HEK293 (cell line): Measurements from ENCODE around the gene FRRS1L.

Experiments used
- CTCF ChIA-PET: fragments of 350-600 bp; formaldehyde crosslinking; extraction: SDS; loops from one replicate; lab custom pipeline; 2021; ENCODE audit warnings: antibody characterized with exemption; lab: Yijun Ruan, JAX
- POLR2A ChIA-PET: fragments of 300-600 bp; formaldehyde crosslinking; extraction: SDS; loops from one replicate; lab custom pipeline; 2020; ENCODE audit warnings: antibody characterized with exemption, inconsistent platforms; lab: Yijun Ruan, JAX
- H3K27ac ChIP-seq: fragments of 200-500 bp; sonication (Bioruptor generic); 2 replicates; pipeline ENCODE4 v1.5.1; 2014; ENCODE audit warnings: low read depth, low read length, control low read depth, inconsistent platforms; ENCODE audit errors: extremely low read depth
- H3K36me3 ChIP-seq, 2 experiments: fragments of 200-500 bp in 1 of 2; sonication (Bioruptor generic) in 1 of 2; 1 replicate in 1 of 2; 2 replicates in 1 of 2; pipeline ENCODE4 v1.5.1; 2014 to 2017; ENCODE audit warnings: inconsistent platforms in 2 of 2, low read length in 2 of 2; ENCODE audit not compliant: control insufficient read depth in 2 of 2, insufficient read depth in 1 of 2
- H3K4me1 ChIP-seq: fragments of 200-500 bp; sonication (Bioruptor generic); 2 replicates; pipeline ENCODE4 v1.5.1; 2014; ENCODE audit warnings: mild to moderate bottlenecking, low read length, inconsistent platforms; ENCODE audit not compliant: control insufficient read depth, insufficient read depth
- H3K4me3 ChIP-seq: 2 replicates; pipeline ENCODE4 v1.5.1; 2011; ENCODE audit warnings: low read depth, mild to moderate bottlenecking, control low read depth, low read length, moderate library complexity
- H3K9me3 ChIP-seq: fragments of 200-500 bp; sonication (Bioruptor generic); 2 replicates; pipeline ENCODE4 v1.5.1; 2014; ENCODE audit warnings: low read depth, low read length, inconsistent platforms; ENCODE audit not compliant: control insufficient read depth, insufficient read depth
- CTCF ChIP-seq: fragments of 450-650 bp; formaldehyde crosslinking; IDR thresholded peaks from 2 replicates; pipeline ENCODE4 v1.5.1; 2016; ENCODE audit warnings: missing biosample characterization, missing genetic modification characterization
- ELK4 ChIP-seq: IDR thresholded peaks from 2 replicates; pipeline ENCODE4 v1.6.1; 2011; ENCODE audit warnings: mild to moderate bottlenecking, low read depth, low read length, borderline replicate concordance
- GLI4 ChIP-seq: fragments of 450-650 bp; formaldehyde crosslinking; IDR thresholded peaks from 2 replicates; pipeline ENCODE4 v1.5.1; 2016; ENCODE audit warnings: missing biosample characterization, missing genetic modification characterization
- KLF7 ChIP-seq: fragments of 450-650 bp; formaldehyde crosslinking; IDR thresholded peaks from 2 replicates; pipeline ENCODE4 v1.5.1; 2016; ENCODE audit warnings: missing biosample characterization, missing genetic modification characterization, borderline replicate concordance
- RBAK ChIP-seq: fragments of 450-650 bp; formaldehyde crosslinking; IDR thresholded peaks from 2 replicates; pipeline ENCODE4 v1.5.1; 2016; ENCODE audit warnings: missing biosample characterization, missing genetic modification characterization
- SP3 ChIP-seq: fragments of 450-650 bp; formaldehyde crosslinking; IDR thresholded peaks from 2 replicates; pipeline ENCODE4 v1.5.1; 2016; ENCODE audit warnings: missing biosample characterization, missing genetic modification characterization
- SP7 ChIP-seq: fragments of 450-650 bp; formaldehyde crosslinking; IDR thresholded peaks from 2 replicates; pipeline ENCODE4 v1.5.1; 2016; ENCODE audit warnings: missing biosample characterization, missing genetic modification characterization
- ZBTB49 ChIP-seq: fragments of 450-650 bp; formaldehyde crosslinking; IDR thresholded peaks from 2 replicates; pipeline ENCODE4 v1.5.1; 2016; ENCODE audit warnings: missing biosample characterization, missing genetic modification characterization, low read depth
- ZNF112 ChIP-seq: fragments of 450-650 bp; formaldehyde crosslinking; IDR thresholded peaks from 2 replicates; pipeline ENCODE4 v1.5.0; 2017; ENCODE audit warnings: missing biosample characterization, missing genetic modification characterization
- ZNF2 ChIP-seq: fragments of 450-650 bp; formaldehyde crosslinking; IDR thresholded peaks from 2 replicates; pipeline ENCODE4 v1.5.1; 2016; ENCODE audit warnings: missing biosample characterization, missing genetic modification characterization
- ZNF202 ChIP-seq: fragments of 450-650 bp; formaldehyde crosslinking; IDR thresholded peaks from 2 replicates; pipeline ENCODE4 v1.5.1; 2016; ENCODE audit warnings: missing biosample characterization, missing genetic modification characterization, borderline replicate concordance
- ZNF311 ChIP-seq: fragments of 450-650 bp; formaldehyde crosslinking; IDR thresholded peaks from 2 replicates; pipeline ENCODE4 v1.5.1; 2017; ENCODE audit warnings: missing biosample characterization, missing genetic modification characterization, borderline replicate concordance
- ZNF335 ChIP-seq: fragments of 450-650 bp; formaldehyde crosslinking; conservative IDR thresholded peaks from 2 replicates; pipeline ENCODE4 v1.5.1; 2016; ENCODE audit warnings: missing biosample characterization, missing genetic modification characterization
- ZNF37A ChIP-seq: fragments of 450-650 bp; IDR thresholded peaks from 2 replicates; pipeline ENCODE4 v1.5.1; 2018; ENCODE audit warnings: missing biosample characterization, missing genetic modification characterization
- ZNF394 ChIP-seq: fragments of 450-650 bp; formaldehyde crosslinking; IDR thresholded peaks from 2 replicates; pipeline ENCODE4 v1.5.1; 2016; ENCODE audit warnings: missing biosample characterization, missing genetic modification characterization, mild to moderate bottlenecking, moderate library complexity, borderline replicate concordance
- ZNF416 ChIP-seq: fragments of 450-650 bp; formaldehyde crosslinking; IDR thresholded peaks from 2 replicates; pipeline ENCODE4 v1.5.1; 2016; ENCODE audit warnings: missing biosample characterization, missing genetic modification characterization
- ZNF423 ChIP-seq: fragments of 450-650 bp; formaldehyde crosslinking; IDR thresholded peaks from 2 replicates; pipeline ENCODE4 v1.5.1; 2016; ENCODE audit warnings: missing biosample characterization, missing genetic modification characterization
- ZNF426 ChIP-seq: fragments of 450-650 bp; formaldehyde crosslinking; IDR thresholded peaks from 2 replicates; pipeline ENCODE4 v1.5.1; 2017; ENCODE audit warnings: missing biosample characterization, missing genetic modification characterization, mild to moderate bottlenecking, inconsistent platforms, moderate library complexity
- ZNF600 ChIP-seq: fragments of 450-650 bp; formaldehyde crosslinking; IDR thresholded peaks from 2 replicates; pipeline ENCODE4 v1.5.1; 2016; ENCODE audit warnings: missing biosample characterization, missing genetic modification characterization
- ZNF621 ChIP-seq: fragments of 450-650 bp; formaldehyde crosslinking; IDR thresholded peaks from 2 replicates; pipeline ENCODE4 v1.5.1; 2017; ENCODE audit warnings: missing biosample characterization, missing genetic modification characterization
- ZNF692 ChIP-seq: fragments of 450-650 bp; formaldehyde crosslinking; IDR thresholded peaks from 2 replicates; pipeline ENCODE4 v1.5.1; 2016; ENCODE audit warnings: missing biosample characterization, missing genetic modification characterization
- ZNF777 ChIP-seq: fragments of 450-650 bp; formaldehyde crosslinking; IDR thresholded peaks from 2 replicates; pipeline ENCODE4 v1.5.1; 2017; ENCODE audit warnings: missing biosample characterization, missing genetic modification characterization, borderline replicate concordance
- ZNF785 ChIP-seq: fragments of 450-650 bp; formaldehyde crosslinking; IDR thresholded peaks from 2 replicates; pipeline ENCODE4 v1.5.1; 2016; ENCODE audit warnings: missing biosample characterization, missing genetic modification characterization

The FRRS1L gene

DNA sequence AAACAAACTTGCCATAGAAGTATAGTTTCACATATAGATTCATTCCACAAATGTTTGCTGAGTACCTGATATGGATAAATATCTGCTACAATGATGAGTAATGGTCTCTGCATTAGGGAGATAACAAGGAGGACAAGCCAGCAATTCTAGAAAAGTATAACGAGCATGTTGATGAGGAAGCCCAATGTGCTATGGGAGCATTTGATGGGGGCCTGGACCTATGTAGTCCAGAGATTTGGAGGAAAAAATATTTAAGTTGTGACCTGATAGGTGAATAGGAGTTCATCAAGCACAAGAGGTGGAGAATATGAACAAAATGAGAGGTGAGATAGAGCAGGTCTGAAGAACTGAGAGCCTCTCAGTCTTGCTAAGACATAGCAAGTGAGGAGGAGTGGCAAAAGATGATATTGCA is 32.9 kb downstream of the FRRS1L start:
- ChIA-PET POLR2A (no interaction called here), CTCF (interaction anchor here (1.1 kb wide), 1 partner anchor 49 kb away, joined by 4 read pairs; no protein-coding TSS in a partner anchor)
- Histone ChIP-seq H3K4me3 (no peak overlapping the region), H3K27ac (no peak overlapping the region), H3K36me3 (no peaks in the 10 kb centered on the region), H3K9me3 (no peaks in the 10 kb centered on the region), H3K4me1 (no peaks in the 10 kb centered on the region)
- TF ChIP-seq ZNF692 (tag by site-specific recombination) = no peak
- no peak for TF ChIP-seq ZNF112 (tag by site-specific recombination)
- TF ChIP-seq ZNF2 (tag by site-specific recombination) = no peak
- TF ChIP-seq GLI4 (tag by site-specific recombination) = no peak
- TF ChIP-seq SP7 (tag by site-specific recombination) = no peak
- TF ChIP-seq ZNF335 = no peak
- no peak for TF ChIP-seq ZNF423 (tag by site-specific recombination)
- no peak for TF ChIP-seq ZNF394 (tag by site-specific recombination)
- no peak for TF ChIP-seq ELK4
- no peak for TF ChIP-seq ZNF621 (tag by site-specific recombination)

GRCh38 chr9:109133533-109133932 is 33.5 kb downstream of the FRRS1L start:
- no peaks in the 10 kb centered on the region for H3K9me3 ChIP-seq
- TF ChIP-seq RBAK (tag by site-specific recombination) = no peak
- TF ChIP-seq ZNF202 = no peak
- no peak for TF ChIP-seq ZNF37A (tag by site-specific recombination)
- TF ChIP-seq ZBTB49 (tag by site-specific recombination) = no peak
- TF ChIP-seq ZNF600 (tag by site-specific recombination) = no peak
- no peak for TF ChIP-seq KLF7
- TF ChIP-seq ZNF777 = no peak
- no peak for TF ChIP-seq ZNF426 (tag by site-specific recombination)
- no peak for TF ChIP-seq ZNF785 (tag by site-specific recombination)
- no peak for TF ChIP-seq SP3 (tag by site-specific recombination)
- TF ChIP-seq CTCF = no peak
- no peak for TF ChIP-seq ZNF416 (tag by site-specific recombination)
- no peak for TF ChIP-seq ZNF311 (tag by site-specific recombination)
- no peak overlapping the region for H3K4me3 ChIP-seq
- ChIA-PET CTCF (no interaction called here), POLR2A (no interaction called here)
- H3K36me3 ChIP-seq = no peaks in the 10 kb centered on the region
- H3K27ac ChIP-seq = no peak overlapping the region
- no peaks in the 10 kb centered on the region for H3K4me1 ChIP-seq
